ENCODE results near the gene UQCRQ.

The UQCRQ gene

DNA sequence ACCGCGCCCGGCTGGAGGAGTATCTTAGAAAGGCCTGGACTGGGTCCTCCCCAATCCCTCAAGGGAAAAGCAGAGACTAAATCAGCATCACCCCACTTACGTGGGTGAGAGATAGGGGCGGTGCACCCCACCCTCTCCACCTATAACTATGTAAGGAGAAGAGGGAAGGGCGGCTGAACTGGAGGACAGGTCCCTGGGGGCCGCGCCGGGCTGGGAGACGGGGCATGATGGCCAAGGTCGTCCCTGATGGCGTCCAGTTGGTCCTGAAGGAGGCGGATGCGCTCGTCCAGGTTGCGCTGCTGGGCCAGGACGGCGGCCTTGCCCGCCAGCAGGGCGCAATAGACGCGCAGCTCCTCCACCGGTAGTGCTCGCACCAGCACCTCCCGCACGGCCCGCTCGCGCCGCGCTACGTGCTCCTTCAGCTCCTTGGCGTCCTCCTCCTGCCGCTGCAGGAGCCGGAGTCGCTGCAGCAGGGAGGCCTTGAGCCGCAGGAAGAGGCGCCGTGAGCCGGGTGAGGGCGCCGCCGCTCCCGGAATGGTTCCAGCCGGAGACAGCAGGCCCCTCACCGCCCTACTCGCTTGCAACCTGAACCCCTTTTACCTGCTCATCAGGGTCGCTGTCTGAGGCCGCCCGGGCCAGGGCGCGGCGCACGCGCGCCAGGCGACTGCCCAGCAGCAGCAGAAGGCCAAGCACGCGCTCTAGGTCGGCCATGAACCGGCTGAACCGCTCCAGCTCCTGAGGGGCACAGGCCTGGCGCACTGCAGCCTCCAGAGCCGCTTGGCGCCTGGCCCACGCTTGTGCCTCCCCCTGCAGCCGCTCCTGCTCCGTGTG, 43.6 kb upstream of the UQCRQ start:
- no peak overlapping the region for H3K27ac ChIP-seq
- ChIA-PET POLR2A (ENCODE audit: low non-redundant PET) (no interaction called here), CTCF (interaction anchor here (0.6 to 1.2 kb wide), 2 partner anchors 69 to 1996 kb away, joined by 3 to 4 read pairs; no protein-coding TSS in a partner anchor)
- no peak for DNase-seq (ENCODE audit: low spot score)
- TF ChIP-seq, protein P1, sequence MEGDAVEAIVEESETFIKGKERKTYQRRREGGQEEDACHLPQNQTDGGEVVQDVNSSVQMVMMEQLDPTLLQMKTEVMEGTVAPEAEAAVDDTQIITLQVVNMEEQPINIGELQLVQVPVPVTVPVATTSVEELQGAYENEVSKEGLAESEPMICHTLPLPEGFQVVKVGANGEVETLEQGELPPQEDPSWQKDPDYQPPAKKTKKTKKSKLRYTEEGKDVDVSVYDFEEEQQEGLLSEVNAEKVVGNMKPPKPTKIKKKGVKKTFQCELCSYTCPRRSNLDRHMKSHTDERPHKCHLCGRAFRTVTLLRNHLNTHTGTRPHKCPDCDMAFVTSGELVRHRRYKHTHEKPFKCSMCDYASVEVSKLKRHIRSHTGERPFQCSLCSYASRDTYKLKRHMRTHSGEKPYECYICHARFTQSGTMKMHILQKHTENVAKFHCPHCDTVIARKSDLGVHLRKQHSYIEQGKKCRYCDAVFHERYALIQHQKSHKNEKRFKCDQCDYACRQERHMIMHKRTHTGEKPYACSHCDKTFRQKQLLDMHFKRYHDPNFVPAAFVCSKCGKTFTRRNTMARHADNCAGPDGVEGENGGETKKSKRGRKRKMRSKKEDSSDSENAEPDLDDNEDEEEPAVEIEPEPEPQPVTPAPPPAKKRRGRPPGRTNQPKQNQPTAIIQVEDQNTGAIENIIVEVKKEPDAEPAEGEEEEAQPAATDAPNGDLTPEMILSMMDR (conservative IDR thresholded peaks at IDR 0.05; ENCODE audit: low read depth) = no peak

DNA sequence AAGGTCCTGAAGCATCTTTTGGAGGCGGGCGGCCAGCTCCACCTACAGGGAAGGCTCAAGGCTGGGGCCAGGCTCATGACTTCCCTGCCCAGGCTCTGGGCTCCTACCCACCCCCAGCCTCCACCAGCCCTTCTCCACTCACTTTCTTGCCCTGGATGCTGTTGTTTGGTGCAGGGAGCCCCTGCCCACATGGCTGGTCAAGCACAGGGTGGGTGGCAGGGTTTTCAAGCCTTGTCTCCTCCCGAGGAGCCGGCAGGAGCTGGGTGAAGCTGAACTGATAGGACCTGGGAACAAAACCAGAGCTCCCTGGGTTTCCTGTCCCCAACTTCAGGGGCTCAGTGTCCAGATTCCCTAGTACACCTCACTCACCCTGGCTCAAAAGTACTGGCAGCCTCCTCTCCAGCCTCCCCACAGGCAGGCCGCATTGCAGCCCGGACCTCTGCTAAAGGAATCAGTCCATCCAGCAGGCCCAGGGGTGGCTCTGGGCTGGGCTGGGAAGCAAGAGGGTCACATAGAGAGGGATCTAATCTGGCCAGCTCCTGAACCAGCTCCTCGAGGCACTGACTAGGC, 42.9 kb upstream of the UQCRQ start:
- TF ChIP-seq, protein P1 (conservative IDR thresholded peaks at IDR 0.05; ENCODE audit: low read depth) = no peak
- H3K27ac ChIP-seq = no peak overlapping the region
- ChIA-PET CTCF (interaction anchor here (0.6 to 1.2 kb wide), 2 partner anchors 70 to 1996 kb away, joined by 3 to 4 read pairs; no protein-coding TSS in a partner anchor), POLR2A (ENCODE audit: low non-redundant PET) (no interaction called here)
- DNase-seq (ENCODE audit: low spot score) = no peak

DNA sequence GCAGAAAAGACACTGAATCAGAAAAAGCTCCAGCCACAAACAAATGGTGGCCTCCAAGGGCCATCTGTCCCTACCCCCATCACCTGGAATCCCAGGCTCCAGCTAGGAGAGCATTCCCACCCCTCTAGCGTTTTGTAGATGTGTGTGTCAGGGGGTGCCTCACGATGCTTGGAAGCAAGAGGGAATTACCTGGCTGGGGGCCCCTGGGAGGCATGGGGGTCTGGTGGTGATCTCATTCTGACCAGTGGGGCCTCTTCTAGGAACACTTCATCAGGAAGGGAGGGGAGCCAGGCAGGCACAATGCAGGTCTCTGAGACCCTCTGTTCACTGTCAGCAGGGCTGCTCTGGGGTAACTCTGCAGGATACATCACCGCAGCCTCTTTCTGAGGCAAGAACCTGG, 42.0 kb upstream of the UQCRQ start:
- ChIA-PET POLR2A (ENCODE audit: low non-redundant PET) (no interaction called here), CTCF (interaction anchor here (0.6 to 0.7 kb wide), 2 partner anchors 438 to 474 kb away, joined by 3 to 5 read pairs; no protein-coding TSS in a partner anchor)
- no peak overlapping the region for H3K27ac ChIP-seq
- DNase-seq (ENCODE audit: low spot score) = no peak
- TF ChIP-seq, protein P1 (conservative IDR thresholded peaks at IDR 0.05; ENCODE audit: low read depth) = no peak

DNA sequence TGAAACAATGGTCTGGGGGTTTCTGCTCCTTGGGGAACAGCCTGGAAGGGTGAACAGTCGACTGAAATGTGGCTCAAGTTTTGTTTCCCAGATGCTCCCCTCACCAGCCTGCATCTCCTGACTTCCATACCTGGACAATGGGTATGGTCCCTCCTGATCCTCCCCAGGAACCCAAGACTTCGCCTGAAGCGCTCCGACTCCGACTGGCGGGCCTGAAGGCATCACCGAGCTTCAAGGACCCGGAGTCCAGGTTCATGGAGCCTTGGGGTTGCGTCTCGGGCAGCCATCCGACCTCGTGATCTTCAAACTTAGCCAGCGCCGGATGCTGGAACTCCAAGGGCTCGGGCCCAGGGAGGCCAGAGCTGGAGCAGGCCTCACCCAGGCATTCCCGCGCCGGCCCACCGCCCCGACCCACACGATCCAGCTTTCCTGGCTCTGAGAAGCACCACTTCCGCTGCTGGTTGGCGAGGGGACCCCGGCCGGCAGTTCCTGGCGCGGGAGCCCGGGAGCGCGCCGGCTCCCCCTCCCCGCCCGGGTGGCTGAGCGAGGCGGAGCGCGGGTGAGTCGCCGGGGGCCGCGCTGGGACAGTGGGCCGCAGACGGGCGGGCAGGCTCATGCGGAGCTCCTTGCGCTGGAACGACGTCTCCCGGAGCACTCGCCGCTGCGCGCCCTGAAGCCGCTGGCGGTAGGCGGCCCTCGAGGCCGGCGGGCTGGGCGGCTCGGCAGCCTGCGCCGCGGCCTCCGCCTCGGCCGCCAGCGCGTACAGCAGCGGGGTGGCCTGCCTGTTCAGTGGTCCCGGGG, 41.2 kb upstream of the UQCRQ start:
- POLR2A ChIA-PET (ENCODE audit: low non-redundant PET) = interaction anchor here (0.6 kb wide), 1 partner anchor 35 kb away, joined by 9 read pairs; no protein-coding TSS in a partner anchor
- CTCF ChIA-PET = interaction anchor here (0.6 to 1.2 kb wide), 2 partner anchors 11 to 194 kb away, joined by 3 to 4 read pairs; no protein-coding TSS in a partner anchor
- TF ChIP-seq, protein P1 (conservative IDR thresholded peaks at IDR 0.05; ENCODE audit: low read depth) = no peak
- H3K27ac ChIP-seq = no peak overlapping the region
- DNase-seq (ENCODE audit: low spot score) = no peak

DNA sequence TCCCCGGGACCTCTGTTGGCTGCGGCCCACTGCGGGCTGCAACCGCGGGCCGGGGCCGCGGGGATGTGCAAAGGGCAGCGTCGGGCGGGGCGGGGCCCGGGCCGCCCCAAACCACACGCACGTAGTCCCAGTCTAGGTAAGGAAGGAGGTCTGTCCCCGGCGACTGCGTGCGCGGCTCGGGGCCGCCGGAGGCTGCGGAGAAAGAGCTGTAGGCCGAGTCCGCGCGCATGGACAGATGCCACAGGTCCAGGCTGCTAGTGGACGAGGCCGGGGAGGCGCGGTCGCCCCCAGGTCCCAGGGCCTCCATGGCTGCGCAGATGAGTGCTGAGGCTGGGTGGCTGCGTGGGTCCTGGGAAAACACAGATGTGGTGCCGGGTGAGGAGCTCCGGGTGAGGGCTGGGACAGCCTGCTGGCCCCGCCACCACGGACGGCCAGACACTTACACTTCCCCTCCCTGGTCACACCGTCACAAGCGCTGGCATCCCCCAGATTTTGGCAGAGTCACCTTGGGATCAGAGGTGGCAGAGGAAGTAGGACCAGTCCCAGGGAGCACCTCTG, 40.5 kb upstream of the UQCRQ start:
- ChIA-PET POLR2A (ENCODE audit: low non-redundant PET) (interaction anchor here (0.6 kb wide), 1 partner anchor 35 kb away, joined by 9 read pairs; no protein-coding TSS in a partner anchor), CTCF (interaction anchor here (1.2 kb wide), 1 partner anchor 11 kb away, joined by 3 read pairs; no protein-coding TSS in a partner anchor)
- TF ChIP-seq, protein P1 (conservative IDR thresholded peaks at IDR 0.05; ENCODE audit: low read depth) = no peak
- H3K27ac ChIP-seq = no peak overlapping the region
- no peak for DNase-seq (ENCODE audit: low spot score)
